HepG2 (cell line): ENCODE measurements around the gene MT4. TPM values are rescaled to one million over a fixed set of nuclear protein-coding genes. Genes with fewer than 3 reads are reported as not detected.

Source experiments
- ATF1 ChIP-seq: IDR thresholded peaks from 2 replicates; pipeline ENCODE4 v1.6.1; 2016; ENCODE audit warnings: mild to moderate bottlenecking, control low read depth
- BORCS8-MEF2B ChIP-seq: sonication (generic); formaldehyde crosslinking; IDR thresholded peaks from 2 replicates; pipeline ENCODE4 v1.8.0; 2022; ENCODE audit warnings: mild to moderate bottlenecking, missing genetic modification reagents
- CENPBD1 ChIP-seq: sonication (generic); formaldehyde crosslinking; IDR thresholded peaks from 2 replicates; pipeline ENCODE4 v1.8.0; 2022; ENCODE audit warnings: missing genetic modification reagents, low read depth, mild to moderate bottlenecking, borderline replicate concordance
- GMEB2 ChIP-seq: IDR thresholded peaks from 2 replicates; pipeline ENCODE4 v1.6.1; 2016; ENCODE audit warnings: missing biosample characterization, missing genetic modification reagents, low read depth
- HOXA9 ChIP-seq: sonication (generic); formaldehyde crosslinking; IDR thresholded peaks from 2 replicates; pipeline ENCODE4 v1.8.1; 2022; ENCODE audit warnings: missing genetic modification reagents, mild to moderate bottlenecking, moderate library complexity, borderline replicate concordance
- KDM1A ChIP-seq: IDR thresholded peaks from 2 replicates; pipeline ENCODE4 v1.6.1; 2016; ENCODE audit warnings: missing compliant biosample characterization
- MAX ChIP-seq: IDR thresholded peaks from 2 replicates; pipeline ENCODE4 v1.6.1; 2012; ENCODE audit warnings: inconsistent platforms
- NFKBIZ ChIP-seq: IDR thresholded peaks from 2 replicates; pipeline ENCODE4 v1.6.1; 2018; ENCODE audit warnings: missing genetic modification reagents, missing compliant biosample characterization
- ZNF629 ChIP-seq: sonication (generic); formaldehyde crosslinking; conservative IDR thresholded peaks from 2 replicates; pipeline ENCODE4 v1.5.0; 2020; ENCODE audit warnings: missing genetic modification reagents
- ZNF766 ChIP-seq: sonication (generic); formaldehyde crosslinking; IDR thresholded peaks from 2 replicates; pipeline ENCODE4 v1.5.0; 2020; ENCODE audit warnings: missing genetic modification reagents, borderline replicate concordance
- ZNF775 ChIP-seq: sonication (generic); formaldehyde crosslinking; IDR thresholded peaks from 2 replicates; pipeline ENCODE4 v1.4.0; 2020; ENCODE audit warnings: missing genetic modification reagents, mild to moderate bottlenecking, moderate library complexity, borderline replicate concordance
- ZNF781 ChIP-seq: sonication (generic); formaldehyde crosslinking; IDR thresholded peaks from 2 replicates; pipeline ENCODE4 v1.5.1; 2020; ENCODE audit warnings: borderline replicate concordance, mild to moderate bottlenecking, missing genetic modification reagents; ENCODE audit errors: not compliant biosample characterization
- polyA plus RNA-seq, 8 experiments: library from polyadenylated mRNA; depleted of rRNA in 3 of 8; stranded (reverse) in 7 of 8; unstranded in 1 of 8; fragments of >200 nt; fragmentation: Illumina TruSeq in 4 of 8; extraction: Trizol in 4 of 8; gene quantifications; 2 replicates each; pipeline versions ENCODE4 v1.2.1 to v1.2.3, GENCODE V29; 2011 to 2016; ENCODE audit warnings: low read depth in 4 of 8, missing spikeins in 1 of 8, mixed read lengths in 1 of 8; ENCODE audit not compliant: insufficient read depth in 1 of 8
- total RNA-seq, 5 experiments: library from RNA; depleted of rRNA; stranded (reverse); fragments of >200 nt; fragmentation: Illumina TruSeq; extraction: Trizol; gene quantifications; 2 replicates each; pipeline ENCODE4 v1.2.3, GENCODE V29; 2016; ENCODE audit warnings: low read depth in 1 of 5

MT4 gene
- total and polyA plus RNA-seq, 2 of the 13 experiments (the other 11 are each of a cell fraction or from before 2014, with no cell fraction given): not detected

- TF ChIP-seq ZNF781: peak; percentile 34
- no peak for TF ChIP-seq GMEB2 (CRISPR knock-in tag)
- TF ChIP-seq HOXA9 (CRISPR knock-in tag): no peak
- no peak for TF ChIP-seq ZNF775 (CRISPR knock-in tag)
- TF ChIP-seq ATF1 (CRISPR knock-in tag): no peak
- 0 out of 2 replicates have a peak, but pooled peaks have one; percentile 10 for TF ChIP-seq MAX
- TF ChIP-seq BORCS8-MEF2B (CRISPR knock-in tag): no peak
- 0 out of 2 replicates have a peak, but pooled peaks have one; percentile 7 for TF ChIP-seq ZNF629 (CRISPR knock-in tag)
- TF ChIP-seq KDM1A: peak; percentile 59; the same call in 1 of the 2 replicates
- 0 out of 2 replicates have a peak, but pooled peaks have one; percentile 37 for TF ChIP-seq ZNF766
- TF ChIP-seq NFKBIZ (CRISPR knock-in tag): no peak
- TF ChIP-seq CENPBD1 (CRISPR knock-in tag): no peak
Measured at GRCh38 chr16:56610609-56611111, 45.8 kb downstream of the MT4 start (continued).
